HCT116 (cell line): ENCODE measurements around the gene RNF32. TPM values are rescaled to one million over a fixed set of nuclear protein-coding genes. Genes with fewer than 3 reads are reported as not detected.

ENCODE experiments used
- ATAC-seq: fragments of 200-7000 bp; cut with Tn5 transposase; 2 replicates; pipeline ENCODE4 v1.9.1; 2020; ENCODE audit warnings: mild to moderate bottlenecking, moderate library complexity
- BruUV-seq: library from RNA; stranded (reverse); fragments of 400-500 nt; replicated peaks from 2 replicates; lab custom pipeline; 2021; lab: Mats Ljungman, UMichigan
- CTCF ChIA-PET: fragments of 300-600 bp; sonication (Branson Sonifier 250); formaldehyde crosslinking; loops from one replicate; lab custom pipeline; 2021; ENCODE audit warnings: antibody characterized with exemption; lab: Charles Lee
- POLR2A ChIA-PET: fragments of 300-600, 350-600 bp; sonication (Branson Sonifier 250); formaldehyde crosslinking; loops from one replicate; lab custom pipeline; 2021; ENCODE audit warnings: antibody characterized with exemption; lab: Charles Lee
- RAD21 ChIA-PET, 2 experiments: fragments of 300-600 bp; sonication (Branson Sonifier 250); formaldehyde crosslinking; loops; one replicate each; lab custom pipeline; 2023; ENCODE audit warnings: low total read pairs in 2 of 2; ENCODE audit not compliant: uncharacterized antibody in 2 of 2, unreplicated experiment in 2 of 2, low non-redundant PET in 1 of 2; lab: Charles Lee
- DNase-seq: peaks from one replicate; pipeline ENCODE4 v3.0.0-alpha.2; 2010; ENCODE audit warnings: low read depth, low spot score
- H2AFZ ChIP-seq: fragments of 200-600 bp; shearing (Covaris generic), sonication (generic); 2 replicates; pipeline ENCODE4 v1.6.1; 2017; ENCODE audit warnings: low read depth, mixed run types, mixed read lengths, antibody characterized with exemption, low read length; ENCODE audit not compliant: poor library complexity, severe bottlenecking
- H3K27ac ChIP-seq: 2 replicates; pipeline ENCODE4 v1.5.1; 2012; ENCODE audit warnings: low read depth, low read length
- H3K27me3 ChIP-seq: fragments of 200-600 bp; sonication (generic); 2 replicates; pipeline ENCODE4 v1.6.1; 2016; ENCODE audit warnings: mixed run types, low read length, mixed read lengths; ENCODE audit not compliant: insufficient read depth
- H3K36me3 ChIP-seq, 2 experiments: fragments of 200-500 bp in 1 of 2; fragments of 200-600 bp in 1 of 2; sonication (Bioruptor generic) in 1 of 2; sonication (generic) in 1 of 2; 2 replicates each; pipeline versions ENCODE4 v1.5.1 to v1.6.1; 2014 to 2016; ENCODE audit warnings: low read length in 2 of 2, inconsistent platforms in 1 of 2, mixed read lengths in 1 of 2, mixed run types in 1 of 2; ENCODE audit not compliant: insufficient read depth in 2 of 2, control insufficient read depth in 1 of 2
- H3K4me1 ChIP-seq, 2 experiments: fragments of 200-600 bp in 1 of 2; sonication (generic) in 1 of 2; 2 replicates each; pipeline versions ENCODE4 v1.5.1 to v1.6.1; 2012 to 2017; ENCODE audit warnings: low read length in 2 of 2, inconsistent platforms in 1 of 2, mild to moderate bottlenecking in 1 of 2, mixed read lengths in 1 of 2, mixed run types in 1 of 2, moderate library complexity in 1 of 2; ENCODE audit not compliant: insufficient read depth in 2 of 2, control insufficient read depth in 1 of 2
- H3K4me2 ChIP-seq: fragments of 200-600 bp; sonication (generic); 2 replicates; pipeline ENCODE4 v1.6.1; 2017; ENCODE audit warnings: mixed run types, low read length, mixed read lengths
- H3K4me3 ChIP-seq, 2 experiments: fragments of 200-600 bp in 1 of 2; sonication (generic) in 1 of 2; replicated peaks in 1 of 2; 2 replicates each; pipeline ENCODE4 v1.5.1; 2011 to 2016; ENCODE audit warnings: low read length in 2 of 2, control low read depth in 1 of 2, low read depth in 1 of 2, mild to moderate bottlenecking in 1 of 2, mixed read lengths in 1 of 2, mixed run types in 1 of 2
- H3K79me2 ChIP-seq: fragments of 200-600 bp; sonication (generic); 2 replicates; pipeline ENCODE4 v1.6.1; 2017; ENCODE audit warnings: mild to moderate bottlenecking, mixed run types, low read length, moderate library complexity, mixed read lengths; ENCODE audit not compliant: insufficient read depth
- H3K9ac ChIP-seq: fragments of 200-600 bp; sonication (generic); 2 replicates; pipeline ENCODE4 v1.6.1; 2016; ENCODE audit warnings: low read length, mixed read lengths
- H3K9me2 ChIP-seq: fragments of 200-600 bp; sonication (generic), shearing (Covaris generic); 2 replicates; pipeline ENCODE4 v1.6.1; 2017; ENCODE audit warnings: mixed run types, mild to moderate bottlenecking, moderate library complexity; ENCODE audit not compliant: insufficient read depth
- H3K9me3 ChIP-seq, 2 experiments: fragments of 200-500 bp in 1 of 2; fragments of 200-600 bp in 1 of 2; sonication (Bioruptor generic) in 1 of 2; sonication (generic) in 1 of 2; 2 replicates each; pipeline ENCODE4 v1.6.1; 2014 to 2017; ENCODE audit warnings: low read length in 2 of 2, mixed read lengths in 2 of 2, inconsistent platforms in 1 of 2, low read depth in 1 of 2, mild to moderate bottlenecking in 1 of 2, mixed run types in 1 of 2, moderate library complexity in 1 of 2; ENCODE audit not compliant: control insufficient read depth in 1 of 2, insufficient read depth in 1 of 2
- H4K20me1 ChIP-seq: fragments of 200-600 bp; sonication (generic), shearing (Covaris generic); 2 replicates; pipeline ENCODE4 v1.6.1; 2017; ENCODE audit warnings: mixed run types, mild to moderate bottlenecking, moderate library complexity; ENCODE audit not compliant: insufficient read depth
- ATF3 ChIP-seq: IDR thresholded peaks from 2 replicates; pipeline ENCODE4 v1.6.1; 2012
- CBX3 ChIP-seq: IDR thresholded peaks from 2 replicates; pipeline ENCODE4 v1.6.1; 2012; ENCODE audit warnings: low read depth
- CEBPB ChIP-seq: IDR thresholded peaks from 2 replicates; pipeline ENCODE4 v1.6.1; 2012; ENCODE audit warnings: low read depth
- CTCF ChIP-seq, 3 experiments: fragments of 200-600 bp in 1 of 3; sonication (generic) in 1 of 3; IDR thresholded peaks in 2 of 3; conservative IDR thresholded peaks in 1 of 3; 2 replicates each; pipeline ENCODE4 v1.5.1; 2012 to 2017; ENCODE audit warnings: low read depth in 2 of 3, low read length in 2 of 3, antibody characterized with exemption in 1 of 3, borderline replicate concordance in 1 of 3, control low read depth in 1 of 3, mild to moderate bottlenecking in 1 of 3, mixed read lengths in 1 of 3, mixed run types in 1 of 3, moderate library complexity in 1 of 3; ENCODE audit not compliant: insufficient read depth in 1 of 3
- EGR1 ChIP-seq: IDR thresholded peaks from 2 replicates; pipeline ENCODE4 v1.6.1; 2012; ENCODE audit warnings: low read depth
- FOSL1 ChIP-seq: IDR thresholded peaks from 2 replicates; pipeline ENCODE4 v1.6.1; 2012; ENCODE audit warnings: low read depth
- JUND ChIP-seq: IDR thresholded peaks from 2 replicates; pipeline ENCODE4 v1.6.1; 2012
- MAX ChIP-seq: IDR thresholded peaks from 2 replicates; pipeline ENCODE4 v1.6.1; 2012
- POLR2A ChIP-seq: IDR thresholded peaks from 2 replicates; pipeline ENCODE4 v1.7.0; 2011; ENCODE audit warnings: borderline replicate concordance; ENCODE audit not compliant: insufficient read depth, insufficient read length; ENCODE audit errors: extremely low read depth
- RAD21 ChIP-seq: IDR thresholded peaks from 2 replicates; pipeline ENCODE4 v1.6.1; 2012; ENCODE audit warnings: low read depth, mild to moderate bottlenecking
- SIN3A ChIP-seq: IDR thresholded peaks from 2 replicates; pipeline ENCODE4 v1.6.1; 2012; ENCODE audit warnings: low read depth
- SP1 ChIP-seq: IDR thresholded peaks from 2 replicates; pipeline ENCODE4 v1.6.1; 2012; ENCODE audit warnings: low read depth
- TCF7L2 ChIP-seq: IDR thresholded peaks from 2 replicates; pipeline ENCODE4 v1.7.0; 2011; ENCODE audit warnings: borderline replicate concordance, inconsistent platforms; ENCODE audit not compliant: insufficient read depth, insufficient read length; ENCODE audit errors: extremely low read depth
- ZBTB33 ChIP-seq: IDR thresholded peaks from 2 replicates; pipeline ENCODE4 v1.6.1; 2011; ENCODE audit warnings: mild to moderate bottlenecking, low read length, moderate library complexity; ENCODE audit not compliant: insufficient replicate concordance; ENCODE audit errors: extremely low read depth
- ZFX ChIP-seq: fragments of 450-650 bp; IDR thresholded peaks from 2 replicates; pipeline ENCODE4 v1.6.1; 2017
- ZNF274 ChIP-seq: fragments of 200-500 bp; sonication (Bioruptor generic); IDR thresholded peaks from 2 replicates; pipeline ENCODE4 v1.6.1; 2014; ENCODE audit warnings: mild to moderate bottlenecking, low read depth, low read length, inconsistent platforms
- intact Hi-C: fragments of 100-400 bp; cut with micrococcal nuclease; formaldehyde crosslinking; loops from 2 replicates; pipeline ENCODE4 v1.10.0; 2022
- total RNA-seq: library from RNA; stranded (reverse); gene quantifications from one replicate; pipeline ENCODE4 v1.2.1, GENCODE V29; 2021; ENCODE audit not compliant: unreplicated experiment
- TF ChIP-seq, protein P1 (sequence below): IDR thresholded peaks from 2 replicates; pipeline ENCODE4 v1.6.1; 2012; ENCODE audit warnings: low read depth

The RNF32 gene
- total RNA-seq, 1 experiment from 2014 or later, result 3.4 TPM

- H2AFZ ChIP-seq, result no peak overlapping the region
- BruUV-seq, result no TSS peak
- H3K36me3 ChIP-seq, result no peaks in the 10 kb centered on the region
- ATAC-seq (no peak), DNase-seq (no peak)
- RAD21 ChIA-PET, result no interaction called here
- H4K20me1 ChIP-seq, result no peaks in the 10 kb centered on the region
- no peaks in the 10 kb centered on the region for H3K9me2 ChIP-seq
- no peaks in the 10 kb centered on the region for H3K27me3 ChIP-seq
- H3K9me3 ChIP-seq, result no peaks in the 10 kb centered on the region
- no peaks in the 10 kb centered on the region for H3K79me2 ChIP-seq
- H3K27ac ChIP-seq, result no peak overlapping the region
- H3K4me3 ChIP-seq, result no peak overlapping the region
- TF ChIP-seq ZBTB33 (no peak), ATF3 (no peak), RAD21 (no peak), CTCF (IDR thresholded peaks at IDR 0.05 in 2 of 3, conservative IDR thresholded peaks at IDR 0.05 in 1 of 3; ENCODE audit: borderline replicate concordance in 1 of 3, insufficient read depth in 1 of 3, low read depth in 2 of 3, low read length in 2 of 3) (no peak), EGR1 (no peak), JUND (no peak), SP1 (no peak), CEBPB (no peak), ZFX (no peak), ZNF274 (no peak), CBX3 (no peak), SIN3A (no peak), FOSL1 (no peak), TCF7L2 (no peak), POLR2A (no peak), MAX (no peak)
- TF ChIP-seq, protein P1, sequence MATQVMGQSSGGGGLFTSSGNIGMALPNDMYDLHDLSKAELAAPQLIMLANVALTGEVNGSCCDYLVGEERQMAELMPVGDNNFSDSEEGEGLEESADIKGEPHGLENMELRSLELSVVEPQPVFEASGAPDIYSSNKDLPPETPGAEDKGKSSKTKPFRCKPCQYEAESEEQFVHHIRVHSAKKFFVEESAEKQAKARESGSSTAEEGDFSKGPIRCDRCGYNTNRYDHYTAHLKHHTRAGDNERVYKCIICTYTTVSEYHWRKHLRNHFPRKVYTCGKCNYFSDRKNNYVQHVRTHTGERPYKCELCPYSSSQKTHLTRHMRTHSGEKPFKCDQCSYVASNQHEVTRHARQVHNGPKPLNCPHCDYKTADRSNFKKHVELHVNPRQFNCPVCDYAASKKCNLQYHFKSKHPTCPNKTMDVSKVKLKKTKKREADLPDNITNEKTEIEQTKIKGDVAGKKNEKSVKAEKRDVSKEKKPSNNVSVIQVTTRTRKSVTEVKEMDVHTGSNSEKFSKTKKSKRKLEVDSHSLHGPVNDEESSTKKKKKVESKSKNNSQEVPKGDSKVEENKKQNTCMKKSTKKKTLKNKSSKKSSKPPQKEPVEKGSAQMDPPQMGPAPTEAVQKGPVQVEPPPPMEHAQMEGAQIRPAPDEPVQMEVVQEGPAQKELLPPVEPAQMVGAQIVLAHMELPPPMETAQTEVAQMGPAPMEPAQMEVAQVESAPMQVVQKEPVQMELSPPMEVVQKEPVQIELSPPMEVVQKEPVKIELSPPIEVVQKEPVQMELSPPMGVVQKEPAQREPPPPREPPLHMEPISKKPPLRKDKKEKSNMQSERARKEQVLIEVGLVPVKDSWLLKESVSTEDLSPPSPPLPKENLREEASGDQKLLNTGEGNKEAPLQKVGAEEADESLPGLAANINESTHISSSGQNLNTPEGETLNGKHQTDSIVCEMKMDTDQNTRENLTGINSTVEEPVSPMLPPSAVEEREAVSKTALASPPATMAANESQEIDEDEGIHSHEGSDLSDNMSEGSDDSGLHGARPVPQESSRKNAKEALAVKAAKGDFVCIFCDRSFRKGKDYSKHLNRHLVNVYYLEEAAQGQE, result no peak
- POLR2A ChIA-PET, result no interaction called here
- intact Hi-C loops, result no loop called here
- CTCF ChIA-PET, result no interaction called here
- H3K4me2 ChIP-seq, result no peak overlapping the region
- H3K9ac ChIP-seq, result no peak overlapping the region
- H3K4me1 ChIP-seq, result peaks cover 0 to 8% of the 10 kb centered on the region in 2 experiments; a peak in 2 of 4 replicates
Observed at GRCh38 chr7:156607332-156608172, 33.0 kb upstream of the RNF32 start.
